GM19467 (cell line): Measurements from ENCODE around the gene MLPH.
"Not testable (repeated sequence)": the region's sequence is repeated elsewhere in the genome, so short reads cannot be mapped to it uniquely, and the experiment has no call there.

Experiments
- ATAC-seq: cut with Tn5 transposase; IDR thresholded peaks from one replicate; pipeline ENCODE4 v1.9.1; 2021; ENCODE audit warnings: mild to moderate bottlenecking, moderate library complexity; ENCODE audit not compliant: unreplicated experiment

MLPH gene

DNA sequence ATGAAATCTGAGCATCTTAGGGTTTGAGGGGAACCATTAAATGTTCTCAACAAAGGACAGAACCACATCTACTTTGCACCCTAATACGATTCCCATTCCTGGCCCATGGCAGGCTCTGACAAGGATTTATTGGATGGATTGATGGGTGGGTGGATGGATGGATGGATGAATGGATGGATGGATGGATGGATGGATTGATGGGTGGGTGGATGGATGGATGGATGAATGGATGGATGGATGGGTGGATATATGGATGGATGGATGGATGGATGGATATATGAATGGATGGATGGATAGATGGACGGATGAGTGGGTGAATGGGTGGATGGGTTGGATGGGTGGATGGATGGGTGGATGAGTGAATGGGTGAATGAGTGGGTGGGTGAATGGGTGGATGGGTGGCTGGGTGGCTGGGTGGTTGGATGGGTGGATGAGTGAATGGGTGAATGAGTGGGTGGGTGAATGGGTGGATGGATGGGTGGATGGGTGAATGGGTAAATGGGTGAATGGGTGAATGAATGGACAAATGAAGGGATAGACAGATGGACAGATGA lies 29.6 kb upstream of the MLPH start:
- ATAC-seq: no peak

- no peak for ATAC-seq
These were observed 28.5 kb upstream of the MLPH start for GRCh38 chr2:237458519-237458918.

DNA sequence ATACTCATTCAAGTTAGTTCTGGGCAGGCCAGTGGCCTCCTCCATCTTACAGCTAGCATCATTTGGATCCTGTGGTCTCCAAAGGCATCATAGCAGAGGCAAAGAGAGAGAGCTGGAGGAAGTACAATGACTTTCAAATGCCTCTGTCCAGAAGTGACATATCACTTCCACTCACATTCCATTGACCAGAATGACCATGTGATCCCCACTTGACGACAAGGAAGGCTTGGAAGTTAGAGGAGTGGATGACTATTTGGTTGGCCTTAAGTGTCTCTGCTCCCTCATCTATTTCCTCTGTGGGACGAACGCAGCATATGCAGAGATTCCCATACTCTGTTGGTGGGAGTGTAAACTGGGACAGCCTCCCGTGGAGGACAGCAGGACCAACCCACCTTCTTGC lies 27.8 kb upstream of the MLPH start:
- no peak for ATAC-seq

DNA sequence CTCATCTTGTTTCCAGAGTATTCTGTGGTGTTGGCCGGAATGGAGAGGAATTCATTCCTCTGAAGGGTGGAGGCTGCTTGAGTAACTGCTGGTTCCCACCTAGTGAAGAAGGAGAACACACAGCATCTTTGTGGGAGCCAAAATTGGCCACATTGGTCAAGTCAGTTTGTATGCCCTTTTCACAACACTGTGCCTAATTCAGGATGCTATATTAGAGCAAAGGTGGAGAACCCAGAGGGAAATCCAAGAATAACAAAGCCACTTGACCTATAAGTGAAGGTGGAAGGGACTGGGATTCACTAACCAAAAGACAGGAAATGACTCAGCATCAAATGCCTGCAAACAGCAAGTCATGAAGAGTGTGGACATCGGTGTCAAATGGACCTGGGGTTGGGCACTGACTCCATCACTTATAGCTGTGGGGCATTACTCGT lies 27.3 kb upstream of the MLPH start:
- no peak for ATAC-seq

DNA sequence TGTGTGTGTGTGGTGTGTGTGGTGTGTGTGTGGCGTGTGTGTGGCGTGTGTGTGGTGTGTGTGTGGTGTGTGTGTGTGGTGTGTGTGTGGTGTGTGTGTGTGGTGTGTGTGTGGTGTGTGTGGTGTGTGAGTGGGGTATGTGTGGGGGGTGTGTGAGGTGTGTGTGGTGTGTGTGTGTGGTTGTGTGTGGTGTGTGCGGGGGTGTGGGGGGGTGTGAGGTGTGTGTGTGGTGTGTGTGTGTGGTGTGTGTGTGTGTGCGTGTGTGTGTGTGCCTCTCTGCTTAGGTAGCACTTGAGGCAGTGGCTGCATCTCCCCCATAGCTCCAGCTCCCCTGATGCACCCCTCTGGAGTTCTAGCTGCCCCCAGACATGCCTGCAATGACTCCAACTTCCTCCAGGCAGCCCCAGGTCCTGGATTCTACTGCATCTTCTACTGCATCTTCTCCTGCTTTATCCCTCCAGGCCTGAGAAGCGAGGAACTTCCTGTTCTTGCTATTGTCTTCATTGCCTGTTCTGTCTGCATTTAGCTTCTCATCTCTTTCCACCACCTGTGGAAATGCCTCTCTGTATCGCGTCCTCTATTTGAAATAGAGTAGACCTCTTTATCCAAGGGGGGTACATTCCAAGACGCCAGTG lies 22.2 kb upstream of the MLPH start:
- ATAC-seq: no peak

GRCh38 chr2:237465515-237466148 lies 21.4 kb upstream of the MLPH start:
- no peak for ATAC-seq

GRCh38 chr2:237466211-237466610 lies 20.8 kb upstream of the MLPH start:
- no peak for ATAC-seq

GRCh38 chr2:237467447-237468179 lies 19.4 kb upstream of the MLPH start:
- no peak for ATAC-seq

GRCh38 chr2:237469410-237469809 lies 17.6 kb upstream of the MLPH start:
- ATAC-seq: not testable (repeated sequence)

- ATAC-seq: no peak
These were observed 17.2 kb upstream of the MLPH start for GRCh38 chr2:237469849-237470248.

DNA sequence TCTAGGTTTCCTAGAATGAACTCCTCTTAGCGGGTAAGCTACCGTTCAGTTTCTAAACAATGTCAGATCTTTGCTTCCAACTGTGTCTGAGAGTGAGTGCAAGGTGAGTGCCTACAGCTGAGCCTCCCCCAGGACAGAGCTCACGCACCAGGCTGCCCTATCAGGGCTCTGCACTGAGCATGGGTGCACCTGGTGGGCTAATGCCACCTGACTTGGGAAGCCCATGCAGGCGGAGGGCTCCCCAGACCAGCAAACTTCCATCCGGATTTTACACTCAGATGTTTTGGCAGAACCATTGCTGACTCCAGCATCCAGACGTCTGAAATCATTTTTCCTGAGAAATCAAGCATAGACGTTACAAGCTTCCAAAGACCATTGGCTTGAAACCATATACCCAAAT lies 16.1 kb upstream of the MLPH start:
- no peak for ATAC-seq

DNA sequence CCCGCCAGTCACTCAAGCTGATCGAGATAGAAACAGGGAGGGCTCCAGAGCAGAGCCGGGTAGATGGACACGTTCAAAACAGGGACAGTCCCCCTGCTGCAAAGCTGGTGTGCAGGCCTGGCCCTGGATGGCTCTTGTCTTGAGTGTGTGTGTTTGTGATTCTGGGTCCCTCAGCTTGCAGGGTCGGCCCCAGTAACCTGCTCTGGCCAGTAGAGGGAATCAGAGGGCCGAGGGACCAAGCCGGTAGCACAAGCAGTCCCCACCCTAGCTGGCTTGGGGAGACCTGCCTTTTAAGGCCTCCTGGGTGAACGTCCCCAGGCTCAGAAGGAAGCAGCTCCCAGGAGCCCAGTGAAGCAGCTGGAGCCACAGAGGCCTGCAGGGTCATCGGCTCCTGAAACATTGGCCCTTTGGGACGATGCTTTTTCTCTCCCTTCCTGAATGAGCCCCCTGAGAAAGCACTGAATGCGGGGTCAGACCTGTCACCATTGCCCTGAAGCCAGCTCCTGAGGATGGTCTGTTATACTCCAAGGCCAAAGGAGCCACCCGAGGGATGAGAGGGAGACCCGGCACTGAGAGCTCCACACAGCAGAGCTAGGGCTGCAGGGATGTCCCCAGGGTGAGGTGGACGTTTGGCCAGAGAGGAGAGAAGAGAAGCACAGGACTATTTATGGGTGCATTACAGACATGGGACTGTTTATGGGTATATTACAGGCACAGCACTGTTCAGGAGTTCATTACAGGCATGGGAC lies 15.4 kb upstream of the MLPH start:
- ATAC-seq: no peak

DNA sequence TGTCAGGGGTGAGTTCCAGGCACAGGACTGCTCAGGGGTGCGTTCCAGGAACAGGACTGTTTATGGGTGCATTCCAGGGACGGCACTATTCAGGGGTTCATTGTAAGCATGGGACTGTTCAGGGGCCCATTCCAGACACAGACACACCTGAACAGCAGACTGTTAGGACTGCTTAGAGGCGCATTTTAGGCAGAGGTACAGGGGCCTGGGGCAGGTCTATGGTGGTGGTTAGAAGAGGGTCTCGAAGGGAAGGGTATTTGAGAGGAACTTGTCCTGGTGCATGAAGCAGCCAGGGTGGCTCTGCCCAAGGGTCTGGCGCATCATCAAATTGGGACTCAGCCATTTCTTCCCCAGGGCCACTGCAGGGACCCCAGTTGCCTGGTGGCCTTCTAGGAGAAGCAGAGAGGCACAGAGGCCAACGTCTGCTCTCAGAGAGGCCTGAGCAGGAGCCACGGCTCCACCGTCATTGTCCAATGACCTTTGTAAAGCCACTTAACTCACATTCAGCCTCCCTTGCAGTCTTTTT lies 14.8 kb upstream of the MLPH start:
- no peak for ATAC-seq

GRCh38 chr2:237472909-237473877 lies 13.9 kb upstream of the MLPH start:
- ATAC-seq: no peak

- ATAC-seq: no peak
These were observed 13.1 kb upstream of the MLPH start for GRCh38 chr2:237473878-237474441.

GRCh38 chr2:237474442-237474911 lies 12.6 kb upstream of the MLPH start:
- no peak for ATAC-seq

DNA sequence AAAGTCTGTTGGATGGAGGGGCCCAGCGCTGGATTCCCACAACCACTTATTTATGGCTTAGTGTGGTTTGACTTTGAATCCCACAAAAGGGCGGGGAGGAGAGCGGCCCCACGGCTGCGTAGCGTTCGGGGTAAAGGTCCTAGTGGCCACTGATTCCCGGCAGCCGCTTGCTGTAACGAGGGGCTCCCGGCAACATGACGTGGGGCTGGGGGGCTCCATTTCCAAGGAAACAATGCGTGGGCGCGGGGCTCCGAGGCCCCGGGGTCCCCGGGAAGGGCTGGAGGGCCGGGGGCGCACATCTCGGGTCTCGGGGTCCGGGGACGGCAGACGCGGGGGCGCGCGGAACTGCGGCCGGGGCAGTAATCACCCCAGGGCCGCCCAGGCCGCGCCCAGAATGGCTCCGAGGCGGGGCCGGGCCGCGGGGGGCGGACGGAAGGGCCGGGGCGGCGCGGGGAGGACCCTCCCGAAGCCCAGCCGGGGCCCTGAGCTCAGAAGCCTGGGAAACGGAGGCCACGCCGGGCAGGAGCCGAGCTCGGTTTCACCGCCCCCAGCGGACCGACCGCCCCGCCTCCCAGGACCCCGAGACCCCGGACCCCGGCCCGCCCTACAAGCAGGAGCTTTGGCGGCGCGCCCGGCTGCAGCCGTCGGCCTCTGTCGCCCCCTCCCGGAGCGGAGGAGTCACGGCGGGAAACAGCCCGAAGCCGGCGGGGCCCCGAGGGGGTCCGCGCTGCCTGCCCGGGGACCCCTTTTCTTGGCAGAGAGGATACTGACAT lies 11.9 kb upstream of the MLPH start:
- peak; percentile 82 for ATAC-seq

DNA sequence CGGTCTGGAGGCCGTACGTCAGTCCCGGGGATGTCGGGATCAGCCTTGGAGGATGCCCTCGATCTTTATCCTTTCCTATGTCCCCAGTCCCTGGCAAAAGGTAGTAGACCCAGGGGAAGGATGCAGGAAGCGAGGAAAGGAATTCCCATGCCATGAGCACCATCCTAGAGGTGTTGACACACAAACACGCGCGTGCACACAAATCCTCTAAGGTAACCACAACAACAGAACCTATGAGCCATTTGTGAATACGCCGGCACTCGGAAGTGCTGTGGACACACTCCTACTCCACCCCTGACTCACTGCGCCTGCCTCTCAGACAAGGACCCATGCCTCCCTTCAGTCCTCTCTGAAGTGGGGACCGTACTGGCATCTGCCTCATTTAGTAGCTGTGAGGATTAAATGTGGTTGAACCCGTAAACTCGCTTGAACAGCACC lies 11.3 kb upstream of the MLPH start:
- ATAC-seq: no peak
